Mesendoderm (in vitro differentiated cells): ENCODE measurements around the gene PCSK6.

Experiments
- DNase-seq: peaks from one replicate; pipeline ENCODE4 v3.0.0; 2013
- H2AK5ac ChIP-seq: 2 replicates; pipeline ENCODE4 v1.6.1; 2013; ENCODE audit warnings: low read length, inconsistent platforms
- H2BK120ac ChIP-seq: 2 replicates; pipeline ENCODE4 v1.6.1; 2013; ENCODE audit warnings: low read depth, mild to moderate bottlenecking, low read length, moderate library complexity, mixed read lengths
- H2BK15ac ChIP-seq: replicated peaks from 2 replicates; pipeline ENCODE4 v1.6.1; 2013; ENCODE audit warnings: low read depth, mild to moderate bottlenecking, moderate library complexity
- H2BK5ac ChIP-seq: 2 replicates; pipeline ENCODE4 v1.6.1; 2013; ENCODE audit warnings: low read length, inconsistent platforms
- H3K18ac ChIP-seq: 2 replicates; pipeline ENCODE4 v1.6.1; 2013; ENCODE audit warnings: mild to moderate bottlenecking, low read length, mixed read lengths
- H3K23ac ChIP-seq: one replicate; pipeline ENCODE4 v1.6.1; 2013; ENCODE audit warnings: low read length
- H3K27ac ChIP-seq: 2 replicates; pipeline ENCODE4 v1.5.1; 2013; ENCODE audit warnings: low read depth, mild to moderate bottlenecking, inconsistent platforms, low read length, moderate library complexity
- H3K27me3 ChIP-seq: 2 replicates; pipeline ENCODE4 v1.6.1; 2013; ENCODE audit warnings: low read length, control low read depth, mild to moderate bottlenecking, inconsistent platforms; ENCODE audit not compliant: insufficient read depth, poor library complexity
- H3K36me3 ChIP-seq: 2 replicates; pipeline ENCODE4 v1.6.1; 2013; ENCODE audit warnings: low read length, inconsistent platforms; ENCODE audit not compliant: control insufficient read depth, insufficient read depth
- H3K4ac ChIP-seq: one replicate; pipeline ENCODE4 v1.6.1; 2013; ENCODE audit warnings: low read depth, mild to moderate bottlenecking, low read length, moderate library complexity
- H3K4me1 ChIP-seq: 2 replicates; pipeline ENCODE4 v1.6.1; 2013; ENCODE audit warnings: low read depth, low read length, inconsistent platforms; ENCODE audit not compliant: control insufficient read depth
- H3K4me2 ChIP-seq: 2 replicates; pipeline ENCODE4 v1.6.1; 2013; ENCODE audit warnings: low read length
- H3K4me3 ChIP-seq: 2 replicates; pipeline ENCODE4 v1.5.1; 2013; ENCODE audit warnings: mild to moderate bottlenecking, low read length
- H3K56ac ChIP-seq: one replicate; pipeline ENCODE4 v1.6.1; 2013; ENCODE audit warnings: low read length
- H3K79me1 ChIP-seq: 2 replicates; pipeline ENCODE4 v1.6.1; 2013; ENCODE audit warnings: low read length, inconsistent platforms
- H3K79me2 ChIP-seq: 2 replicates; pipeline ENCODE4 v1.6.1; 2013; ENCODE audit warnings: mild to moderate bottlenecking, low read length; ENCODE audit not compliant: control insufficient read depth, insufficient read depth
- H3K9ac ChIP-seq: 2 replicates; pipeline ENCODE4 v1.6.1; 2013; ENCODE audit warnings: low read length, inconsistent platforms
- H4K5ac ChIP-seq: one replicate; pipeline ENCODE4 v1.6.1; 2013; ENCODE audit warnings: low read length
- H4K8ac ChIP-seq: one replicate; pipeline ENCODE4 v1.6.1; 2013; ENCODE audit warnings: low read depth, mild to moderate bottlenecking, control low read depth, low read length, moderate library complexity
- WGBS: extraction: QIAGEN DNeasy Blood & Tissue Kit; methylation state at CpG from one replicate; pipeline ENCODE4 v1.1.7; 2013; ENCODE audit warnings: low lambda C conversion rate, missing lambda C conversion rate; ENCODE audit not compliant: insufficient coverage; ENCODE audit errors: extremely low coverage; 5-methylcytosine and 5-hydroxymethylcytosine counted together

PCSK6 gene

GRCh38 chr15:101531170-101531569, 41.7 kb upstream of the PCSK6 start:
- no peak overlapping the region for H2AK5ac ChIP-seq
- no peak overlapping the region for H3K4me2 ChIP-seq
- no peaks in the 10 kb centered on the region for H3K4me1 ChIP-seq
- no peak overlapping the region for H3K23ac ChIP-seq
- H3K79me1 ChIP-seq, result no peaks in the 10 kb centered on the region
- no peak overlapping the region for H4K8ac ChIP-seq
- H3K9ac ChIP-seq, result no peak overlapping the region
- no CpG with 5 or more reads among the region's 13 CpGs for WGBS
- H3K36me3 ChIP-seq, result no peaks in the 10 kb centered on the region
- no peaks in the 10 kb centered on the region for H3K27me3 ChIP-seq
- DNase-seq, result no peak
- no peak overlapping the region for H3K4ac ChIP-seq
- no peak overlapping the region for H3K56ac ChIP-seq
- no peak overlapping the region for H4K5ac ChIP-seq
- H3K18ac ChIP-seq, result no peak overlapping the region
- no peak overlapping the region for H2BK120ac ChIP-seq
- H3K79me2 ChIP-seq, result no peaks in the 10 kb centered on the region
- no peak overlapping the region for H2BK15ac ChIP-seq
- H3K27ac ChIP-seq, result no peak overlapping the region
- no peak overlapping the region for H2BK5ac ChIP-seq
- no peak overlapping the region for H3K4me3 ChIP-seq

DNA sequence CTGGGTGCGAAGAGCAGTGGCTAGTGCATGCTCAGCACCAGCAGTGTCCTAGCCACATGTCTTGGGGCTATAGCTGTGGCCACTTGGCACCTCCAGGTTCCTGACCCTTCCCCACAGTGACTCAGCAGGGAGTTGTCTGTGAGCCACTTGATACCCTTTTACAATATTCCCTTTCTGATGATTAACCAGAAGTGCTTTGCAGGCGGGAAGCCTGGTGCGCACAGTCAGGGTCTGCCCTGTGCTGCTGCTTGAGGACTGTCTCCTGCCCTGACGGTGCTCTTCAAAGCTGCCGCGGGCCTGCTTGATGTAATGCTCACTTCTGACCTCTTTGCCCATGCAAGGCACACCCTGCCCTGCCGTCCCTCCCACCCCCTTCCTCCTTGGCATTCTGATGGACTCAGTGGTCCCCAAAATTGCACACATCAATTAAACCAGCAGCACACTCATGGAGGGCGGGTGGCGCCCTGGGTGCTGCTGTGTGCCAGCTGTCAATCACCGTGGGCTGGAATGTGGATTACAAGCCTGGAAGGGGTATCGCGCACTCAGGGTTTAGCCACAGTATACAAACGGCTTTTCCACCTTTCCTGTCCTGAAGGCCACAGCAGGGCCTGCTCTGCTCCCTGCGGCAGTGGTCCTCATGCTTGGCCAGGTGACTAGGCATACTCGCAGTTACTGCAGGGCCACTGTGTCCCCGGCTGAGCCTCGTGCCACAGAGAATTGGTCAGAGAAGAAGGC, 40.9 kb upstream of the PCSK6 start:
- Histone ChIP-seq H3K79me1 (no peaks in the 10 kb centered on the region), H3K27ac (no peak overlapping the region), H3K23ac (no peak overlapping the region), H3K4ac (no peak overlapping the region), H3K4me3 (no peak overlapping the region), H3K4me1 (no peaks in the 10 kb centered on the region), H3K36me3 (no peaks in the 10 kb centered on the region), H3K79me2 (no peaks in the 10 kb centered on the region), H3K9ac (no peak overlapping the region), H4K8ac (no peak overlapping the region), H3K18ac (no peak overlapping the region), H3K27me3 (no peaks in the 10 kb centered on the region), H2AK5ac (no peak overlapping the region), H4K5ac (no peak overlapping the region), H3K56ac (no peak overlapping the region), H2BK120ac (no peak overlapping the region), H2BK15ac (no peak overlapping the region), H2BK5ac (no peak overlapping the region), H3K4me2 (no peak overlapping the region)
- WGBS, result no CpG with 5 or more reads among the region's 17 CpGs
- DNase-seq, result no peak

GRCh38 chr15:101528917-101529299, 39.4 kb upstream of the PCSK6 start:
- no peak overlapping the region for H3K56ac ChIP-seq
- no peaks in the 10 kb centered on the region for H3K79me2 ChIP-seq
- H2BK5ac ChIP-seq, result no peak overlapping the region
- H2BK15ac ChIP-seq, result no peak overlapping the region
- H3K27me3 ChIP-seq, result no peaks in the 10 kb centered on the region
- no peak overlapping the region for H4K8ac ChIP-seq
- no peaks in the 10 kb centered on the region for H3K4me1 ChIP-seq
- H3K23ac ChIP-seq, result no peak overlapping the region
- H3K4me2 ChIP-seq, result no peak overlapping the region
- no peak overlapping the region for H3K27ac ChIP-seq
- no peaks in the 10 kb centered on the region for H3K79me1 ChIP-seq
- H3K36me3 ChIP-seq, result no peaks in the 10 kb centered on the region
- H3K4ac ChIP-seq, result no peak overlapping the region
- no peak overlapping the region for H3K18ac ChIP-seq
- H4K5ac ChIP-seq, result no peak overlapping the region
- no CpG with 5 or more reads among the region's 4 CpGs for WGBS
- no peak overlapping the region for H3K9ac ChIP-seq
- no peak overlapping the region for H2AK5ac ChIP-seq
- DNase-seq, result no peak
- no peak overlapping the region for H2BK120ac ChIP-seq
- no peak overlapping the region for H3K4me3 ChIP-seq

GRCh38 chr15:101528108-101528916, 38.8 kb upstream of the PCSK6 start:
- no CpG with 5 or more reads among the region's 18 CpGs for WGBS
- no peak for DNase-seq

DNA sequence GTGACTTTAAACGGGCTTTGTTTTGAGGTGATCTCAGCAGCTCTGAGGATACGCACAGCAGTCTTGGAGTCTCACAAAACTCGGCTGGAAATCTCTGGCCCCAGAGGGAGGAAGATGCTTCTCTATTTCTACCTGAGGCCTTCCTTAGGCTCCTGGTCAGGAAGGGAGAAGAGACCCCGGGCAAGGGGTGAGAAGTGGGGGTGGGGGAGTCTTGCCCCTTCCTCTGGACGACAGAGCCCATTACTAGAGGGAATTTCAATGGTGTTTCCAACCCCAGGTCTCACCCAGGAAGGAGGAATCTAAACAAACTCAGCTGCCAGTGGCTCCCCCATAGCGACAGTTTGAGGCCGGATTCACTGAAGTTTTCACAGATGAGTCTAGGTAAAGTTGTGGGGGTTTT, 37.4 kb upstream of the PCSK6 start:
- Histone ChIP-seq H3K56ac (no peak overlapping the region), H2BK15ac (no peak overlapping the region), H4K5ac (no peak overlapping the region), H2BK120ac (no peak overlapping the region), H2BK5ac (no peak overlapping the region), H2AK5ac (no peak overlapping the region), H3K79me1 (no peaks in the 10 kb centered on the region), H3K27ac (no peak overlapping the region), H3K27me3 (no peaks in the 10 kb centered on the region), H3K36me3 (no peaks in the 10 kb centered on the region), H3K9ac (no peak overlapping the region), H3K4me3 (no peak overlapping the region), H3K18ac (no peak overlapping the region), H4K8ac (no peak overlapping the region), H3K79me2 (no peaks in the 10 kb centered on the region), H3K4me2 (no peak overlapping the region), H3K4me1 (no peaks in the 10 kb centered on the region), H3K4ac (no peak overlapping the region), H3K23ac (no peak overlapping the region)
- no CpG with 5 or more reads among the region's 7 CpGs for WGBS
- DNase-seq, result no peak

More at GRCh38 chr15:101528108-101528916, 38.8 kb upstream of the PCSK6 start:
- H3K79me1 ChIP-seq, result no peaks in the 10 kb centered on the region
- H3K4me3 ChIP-seq, result no peak overlapping the region
- no peak overlapping the region for H2BK120ac ChIP-seq
- no peak overlapping the region for H3K9ac ChIP-seq
- no peak overlapping the region for H4K5ac ChIP-seq
- no peak overlapping the region for H3K4ac ChIP-seq
- H3K36me3 ChIP-seq, result no peaks in the 10 kb centered on the region
- no peaks in the 10 kb centered on the region for H3K27me3 ChIP-seq
- H3K4me2 ChIP-seq, result no peak overlapping the region
- no peak overlapping the region for H4K8ac ChIP-seq
- no peak overlapping the region for H3K27ac ChIP-seq
- H3K23ac ChIP-seq, result no peak overlapping the region
- no peak overlapping the region for H2BK5ac ChIP-seq
- no peak overlapping the region for H3K56ac ChIP-seq
- no peak overlapping the region for H2AK5ac ChIP-seq
- H3K4me1 ChIP-seq, result no peaks in the 10 kb centered on the region
- no peaks in the 10 kb centered on the region for H3K79me2 ChIP-seq
- no peak overlapping the region for H2BK15ac ChIP-seq
- H3K18ac ChIP-seq, result no peak overlapping the region
